GM19193 (cell line): ENCODE results near the gene TAMALIN.

Experiments
- POLR2A ChIP-seq: IDR thresholded peaks from 4 replicates; pipeline ENCODE4 v1.6.1; 2011; ENCODE audit not compliant: insufficient read depth, insufficient read length; ENCODE audit errors: extremely low read depth

TAMALIN gene

GRCh38 chr12:51975196-51975595 lies 31.6 kb upstream of the TAMALIN start:
- TF ChIP-seq POLR2A: no peak

GRCh38 chr12:51976376-51977160 lies 30.2 kb upstream of the TAMALIN start:
- no peak for TF ChIP-seq POLR2A

- TF ChIP-seq POLR2A: no peak
Observed at GRCh38 chr12:51977320-51977753, 29.4 kb upstream of the TAMALIN start.

- no peak for TF ChIP-seq POLR2A
Observed at GRCh38 chr12:51980051-51980808, 26.5 kb upstream of the TAMALIN start.

- no peak for TF ChIP-seq POLR2A
Observed at GRCh38 chr12:51980809-51981127, 26.0 kb upstream of the TAMALIN start.

GRCh38 chr12:51984657-51985056 lies 22.1 kb upstream of the TAMALIN start:
- no peak for TF ChIP-seq POLR2A

- no peak for TF ChIP-seq POLR2A
Observed at GRCh38 chr12:51985154-51985835, 21.5 kb upstream of the TAMALIN start.

- no peak for TF ChIP-seq POLR2A
Observed at GRCh38 chr12:51986834-51987233, 19.9 kb upstream of the TAMALIN start.

- no peak for TF ChIP-seq POLR2A
Observed at GRCh38 chr12:51992246-51992645, 14.5 kb upstream of the TAMALIN start.

- no peak for TF ChIP-seq POLR2A
Observed at GRCh38 chr12:51994539-51994820, 12.3 kb upstream of the TAMALIN start.

GRCh38 chr12:51994959-51995358 lies 11.8 kb upstream of the TAMALIN start:
- TF ChIP-seq POLR2A: no peak

- TF ChIP-seq POLR2A: no peak
Observed at GRCh38 chr12:51997136-51997535, 9.6 kb upstream of the TAMALIN start.

GRCh38 chr12:52003016-52003550 lies 3.7 kb upstream of the TAMALIN start:
- no peak for TF ChIP-seq POLR2A

- no peak for TF ChIP-seq POLR2A
Observed at GRCh38 chr12:52003591-52003990, 3.2 kb upstream of the TAMALIN start.

- TF ChIP-seq POLR2A: no peak
Observed at GRCh38 chr12:52004042-52004648, 2.6 kb upstream of the TAMALIN start.
